Measurements from ENCODE around the gene FH.

DNA sequence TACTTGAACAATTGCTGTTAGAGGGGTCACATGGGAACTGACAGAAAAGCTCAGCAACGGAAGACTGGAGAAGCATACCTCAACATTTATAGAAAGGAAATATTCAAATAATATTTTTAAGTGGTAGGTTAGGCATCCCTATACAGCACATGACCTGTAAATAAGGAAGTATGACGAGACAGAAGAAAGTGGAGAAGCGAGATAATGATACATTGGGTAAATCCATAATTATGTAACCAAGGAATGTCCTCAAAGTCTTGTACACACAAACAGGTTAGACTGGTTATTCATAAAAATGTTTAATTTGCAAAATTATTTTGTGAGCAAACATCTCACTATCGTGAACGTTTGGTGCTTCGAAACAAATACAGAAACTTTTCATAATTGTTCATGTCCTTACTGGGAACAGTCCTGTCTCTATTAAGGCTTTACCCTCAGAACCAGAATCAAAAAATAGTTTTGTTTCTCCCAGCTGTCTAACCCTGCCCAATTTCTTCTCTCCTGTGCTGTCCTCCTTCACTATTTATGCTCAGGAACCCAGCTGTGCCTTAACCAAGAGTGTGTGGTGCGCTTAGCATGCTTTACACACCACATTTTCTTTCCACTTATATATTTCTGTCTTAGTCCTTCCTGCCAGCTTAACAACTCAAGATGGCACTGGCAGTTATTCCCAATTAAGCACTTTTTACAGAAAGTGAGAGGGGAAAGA lies 22.8 kb upstream of the FH start:
- TF ChIP-seq, protein P1, sequence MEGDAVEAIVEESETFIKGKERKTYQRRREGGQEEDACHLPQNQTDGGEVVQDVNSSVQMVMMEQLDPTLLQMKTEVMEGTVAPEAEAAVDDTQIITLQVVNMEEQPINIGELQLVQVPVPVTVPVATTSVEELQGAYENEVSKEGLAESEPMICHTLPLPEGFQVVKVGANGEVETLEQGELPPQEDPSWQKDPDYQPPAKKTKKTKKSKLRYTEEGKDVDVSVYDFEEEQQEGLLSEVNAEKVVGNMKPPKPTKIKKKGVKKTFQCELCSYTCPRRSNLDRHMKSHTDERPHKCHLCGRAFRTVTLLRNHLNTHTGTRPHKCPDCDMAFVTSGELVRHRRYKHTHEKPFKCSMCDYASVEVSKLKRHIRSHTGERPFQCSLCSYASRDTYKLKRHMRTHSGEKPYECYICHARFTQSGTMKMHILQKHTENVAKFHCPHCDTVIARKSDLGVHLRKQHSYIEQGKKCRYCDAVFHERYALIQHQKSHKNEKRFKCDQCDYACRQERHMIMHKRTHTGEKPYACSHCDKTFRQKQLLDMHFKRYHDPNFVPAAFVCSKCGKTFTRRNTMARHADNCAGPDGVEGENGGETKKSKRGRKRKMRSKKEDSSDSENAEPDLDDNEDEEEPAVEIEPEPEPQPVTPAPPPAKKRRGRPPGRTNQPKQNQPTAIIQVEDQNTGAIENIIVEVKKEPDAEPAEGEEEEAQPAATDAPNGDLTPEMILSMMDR (IDR thresholded peaks at IDR 0.05), result no peak
- no peak for TF ChIP-seq POLR2A (IDR thresholded peaks at IDR 0.05)

All from lower leg skin (tissue), 3 donors.